A673 (cell line): ENCODE results near the gene PHTF1. TPM values are rescaled to one million over a fixed set of nuclear protein-coding genes. Genes with fewer than 3 reads are reported as not detected.

Experiments used
- BruUV-seq: library from RNA; stranded (reverse); fragments of 400-500 nt; replicated peaks from 2 replicates; lab custom pipeline; 2021; lab: Mats Ljungman, UMichigan
- CTCF ChIA-PET: fragments of 300-600 bp; sonication (Branson Sonifier 250); formaldehyde crosslinking; loops from one replicate; lab custom pipeline; 2022; ENCODE audit warnings: antibody characterized with exemption; lab: Charles Lee
- POLR2A ChIA-PET: fragments of 300-600 bp; sonication (Branson Sonifier 250); formaldehyde crosslinking; loops from one replicate; lab custom pipeline; 2022; ENCODE audit warnings: antibody characterized with exemption; ENCODE audit not compliant: low non-redundant PET; lab: Charles Lee
- DNase-seq: peaks from one replicate; pipeline ENCODE4 v3.0.0-alpha.2; 2015; ENCODE audit warnings: low spot score
- H3K27ac ChIP-seq: fragments of 200-600 bp; sonication (generic); 2 replicates; pipeline ENCODE4 v1.5.1; 2016; ENCODE audit warnings: mixed run types, low read depth, mild to moderate bottlenecking, mixed read lengths, antibody characterized with exemption, low read length; ENCODE audit not compliant: poor library complexity, severe bottlenecking
- H3K27me3 ChIP-seq: fragments of 200-600 bp; sonication (generic); replicated peaks from 2 replicates; pipeline ENCODE4 v1.6.1; 2017; ENCODE audit warnings: mixed run types, low read depth, mild to moderate bottlenecking, mixed read lengths, antibody characterized with exemption, low read length; ENCODE audit not compliant: insufficient read depth, poor library complexity
- H3K36me3 ChIP-seq: fragments of 200-600 bp; sonication (generic); 2 replicates; pipeline ENCODE4 v1.6.1; 2016; ENCODE audit warnings: mixed run types, mild to moderate bottlenecking, mixed read lengths, antibody characterized with exemption, low read length; ENCODE audit not compliant: insufficient read depth, poor library complexity, severe bottlenecking
- H3K4me1 ChIP-seq: fragments of 200-600 bp; sonication (generic); 2 replicates; pipeline ENCODE4 v1.6.1; 2017; ENCODE audit warnings: mixed run types, mild to moderate bottlenecking, mixed read lengths, antibody characterized with exemption, low read length; ENCODE audit not compliant: insufficient read depth, poor library complexity, severe bottlenecking
- H3K4me3 ChIP-seq: fragments of 200-600 bp; sonication (generic); 2 replicates; pipeline ENCODE4 v1.5.1; 2016; ENCODE audit warnings: low read depth, mixed run types, mild to moderate bottlenecking, mixed read lengths, low read length; ENCODE audit not compliant: poor library complexity, severe bottlenecking
- H3K9me3 ChIP-seq: fragments of 200-600 bp; sonication (generic); 2 replicates; pipeline ENCODE4 v1.6.1; 2016; ENCODE audit warnings: mixed run types, low read depth, mild to moderate bottlenecking, mixed read lengths, antibody characterized with exemption, low read length; ENCODE audit not compliant: poor library complexity, severe bottlenecking
- EZH2 ChIP-seq: fragments of 200-600 bp; sonication (generic); IDR thresholded peaks from 2 replicates; pipeline ENCODE4 v1.6.1; 2017; ENCODE audit warnings: borderline replicate concordance, low read depth, mild to moderate bottlenecking, mixed read lengths, antibody characterized with exemption, low read length; ENCODE audit not compliant: poor library complexity, severe bottlenecking
- intact Hi-C: fragments of 100-400 bp; cut with micrococcal nuclease; formaldehyde crosslinking; loops from one replicate; pipeline ENCODE4 v1.10.0; 2022; ENCODE audit not compliant: unreplicated experiment
- total RNA-seq: library from RNA; stranded (reverse); gene quantifications from 2 replicates; pipeline ENCODE4 v1.2.3, GENCODE V29; 2021
- TF ChIP-seq, protein P1 (sequence below): fragments of 300-800, 200-600 bp; sonication (generic); conservative IDR thresholded peaks from 2 replicates; pipeline ENCODE4 v1.5.1; 2017; ENCODE audit warnings: low read depth, mild to moderate bottlenecking, antibody characterized with exemption, low read length, moderate library complexity, mixed read lengths

PHTF1 gene
- total RNA-seq, 1 experiment from 2014 or later: 57.2 TPM

DNA sequence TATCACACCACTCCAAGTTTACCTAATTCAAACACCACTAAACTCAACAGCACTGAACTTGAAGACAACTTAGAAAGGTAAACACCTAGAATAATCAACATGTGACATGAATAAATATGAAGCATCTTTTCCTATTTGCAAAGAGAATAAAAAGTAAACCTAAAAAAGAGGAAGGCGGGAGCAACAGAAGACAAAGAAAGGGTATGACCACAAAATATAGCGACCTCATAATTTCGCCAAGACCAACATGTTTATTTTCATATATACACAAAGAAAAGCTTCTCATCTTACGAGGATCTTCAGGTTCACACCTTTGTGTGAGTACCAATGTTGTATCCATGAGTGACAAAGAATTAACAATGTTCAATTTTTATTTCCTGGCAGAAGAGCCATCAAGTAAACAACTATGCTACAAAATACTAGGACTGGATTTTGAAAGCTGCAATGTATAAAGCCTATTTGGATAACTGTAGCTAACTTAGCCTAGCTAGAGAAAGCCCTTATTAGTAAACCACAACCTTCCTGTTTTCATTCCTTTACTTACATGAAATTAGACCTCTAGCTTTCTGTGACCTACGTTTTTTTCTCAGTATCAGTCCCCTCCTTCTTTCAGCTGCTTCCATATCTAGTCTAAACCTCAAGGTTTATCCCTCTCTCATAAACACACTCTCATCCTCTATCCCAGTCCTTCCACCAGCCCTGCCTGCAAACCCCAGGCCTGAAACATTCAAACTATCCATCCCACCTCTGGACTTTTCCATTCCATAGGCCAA, 21.3 kb upstream of the PHTF1 start:
- CTCF ChIA-PET: no interaction called here
- TF ChIP-seq, protein P1, sequence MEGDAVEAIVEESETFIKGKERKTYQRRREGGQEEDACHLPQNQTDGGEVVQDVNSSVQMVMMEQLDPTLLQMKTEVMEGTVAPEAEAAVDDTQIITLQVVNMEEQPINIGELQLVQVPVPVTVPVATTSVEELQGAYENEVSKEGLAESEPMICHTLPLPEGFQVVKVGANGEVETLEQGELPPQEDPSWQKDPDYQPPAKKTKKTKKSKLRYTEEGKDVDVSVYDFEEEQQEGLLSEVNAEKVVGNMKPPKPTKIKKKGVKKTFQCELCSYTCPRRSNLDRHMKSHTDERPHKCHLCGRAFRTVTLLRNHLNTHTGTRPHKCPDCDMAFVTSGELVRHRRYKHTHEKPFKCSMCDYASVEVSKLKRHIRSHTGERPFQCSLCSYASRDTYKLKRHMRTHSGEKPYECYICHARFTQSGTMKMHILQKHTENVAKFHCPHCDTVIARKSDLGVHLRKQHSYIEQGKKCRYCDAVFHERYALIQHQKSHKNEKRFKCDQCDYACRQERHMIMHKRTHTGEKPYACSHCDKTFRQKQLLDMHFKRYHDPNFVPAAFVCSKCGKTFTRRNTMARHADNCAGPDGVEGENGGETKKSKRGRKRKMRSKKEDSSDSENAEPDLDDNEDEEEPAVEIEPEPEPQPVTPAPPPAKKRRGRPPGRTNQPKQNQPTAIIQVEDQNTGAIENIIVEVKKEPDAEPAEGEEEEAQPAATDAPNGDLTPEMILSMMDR: no peak
- no peak for TF ChIP-seq EZH2
- DNase-seq: no peak
- peaks cover 13% of the 10 kb centered on the region for H3K36me3 ChIP-seq
- no TSS peak for BruUV-seq
- no peak overlapping the region for H3K27ac ChIP-seq
- H3K9me3 ChIP-seq: no peaks in the 10 kb centered on the region
- no peaks in the 10 kb centered on the region for H3K27me3 ChIP-seq
- POLR2A ChIA-PET: no interaction called here
- intact Hi-C loops: no loop called here
- H3K4me1 ChIP-seq: peaks cover 22% of the 10 kb centered on the region
- no peak overlapping the region for H3K4me3 ChIP-seq

DNA sequence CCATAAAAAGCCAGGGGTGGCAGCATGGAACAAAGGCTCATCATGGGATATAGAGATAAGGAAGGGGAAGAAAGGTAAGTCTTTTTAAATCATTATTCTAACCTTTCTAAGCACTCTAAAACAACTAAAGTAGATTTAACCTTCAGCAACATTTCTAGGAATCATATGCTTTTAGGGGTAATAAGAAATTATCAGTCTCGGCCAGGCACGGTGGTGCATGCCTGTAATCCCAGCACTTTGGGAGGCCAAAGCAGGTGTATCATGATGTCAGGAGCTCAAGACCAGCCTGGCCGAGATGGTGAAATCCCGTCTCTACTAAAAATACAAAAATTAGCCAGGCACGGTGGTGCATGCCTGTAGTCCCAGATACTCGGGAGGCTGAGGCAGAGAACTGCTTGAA, 20.3 kb upstream of the PHTF1 start:
- BruUV-seq: no TSS peak
- Histone ChIP-seq H3K27me3 (no peaks in the 10 kb centered on the region), H3K4me3 (no peak overlapping the region), H3K4me1 (peaks cover 22% of the 10 kb centered on the region), H3K27ac (no peak overlapping the region), H3K36me3 (peaks cover 13% of the 10 kb centered on the region), H3K9me3 (no peaks in the 10 kb centered on the region)
- CTCF ChIA-PET: no interaction called here
- no peak for DNase-seq
- TF ChIP-seq, protein P1: no peak
- TF ChIP-seq EZH2: no peak
- intact Hi-C loops: no loop called here
- POLR2A ChIA-PET: no interaction called here

DNA sequence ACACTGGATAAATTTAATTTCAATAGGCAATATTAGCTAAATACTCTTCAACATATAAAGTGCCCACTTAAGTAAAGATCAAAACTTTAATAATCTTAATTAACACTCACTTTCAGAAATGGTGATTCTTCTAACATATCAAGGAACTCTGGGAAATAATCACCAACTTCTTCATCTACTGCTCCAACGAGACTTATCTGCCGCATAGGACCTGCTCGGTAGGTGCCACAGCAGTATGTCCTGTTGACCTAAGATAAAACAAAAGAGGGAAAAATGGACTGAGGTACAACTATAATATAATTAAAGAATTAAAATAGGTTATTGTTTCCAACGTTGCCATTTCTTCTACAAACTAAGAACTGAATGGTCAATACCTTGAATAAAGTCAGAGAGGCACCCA, 18.3 kb upstream of the PHTF1 start:
- POLR2A ChIA-PET: no interaction called here

More for the DNA sequence above, 18.3 kb upstream of the PHTF1 start:
- Histone ChIP-seq H3K9me3 (no peaks in the 10 kb centered on the region), H3K36me3 (peaks cover 13% of the 10 kb centered on the region), H3K4me3 (no peak overlapping the region), H3K27me3 (no peaks in the 10 kb centered on the region), H3K4me1 (peaks cover 8% of the 10 kb centered on the region), H3K27ac (no peak overlapping the region)
- DNase-seq: no peak
- no peak for TF ChIP-seq EZH2
- TF ChIP-seq, protein P1: no peak
- intact Hi-C loops: no loop called here
- BruUV-seq: no TSS peak
- CTCF ChIA-PET: no interaction called here
